GM18498 (cell line): ENCODE results near the gene ANO1.
"Not testable (repeated sequence)": the region's sequence is repeated elsewhere in the genome, so short reads cannot be mapped to it uniquely, and the experiment has no call there.

Experiments used
- ATAC-seq: cut with Tn5 transposase; IDR thresholded peaks from one replicate; pipeline ENCODE4 v1.9.1; 2021; ENCODE audit warnings: mild to moderate bottlenecking, moderate library complexity; ENCODE audit not compliant: unreplicated experiment

The ANO1 gene

GRCh38 chr11:70183483-70184176 lies 105.5 kb downstream of the ANO1 start:
- ATAC-seq = no peak

- ATAC-seq = no peak
Measured at GRCh38 chr11:70184396-70184795, 106.3 kb downstream of the ANO1 start.

- ATAC-seq = no peak
Measured at GRCh38 chr11:70185348-70186055, 107.4 kb downstream of the ANO1 start.

GRCh38 chr11:70186420-70186819 lies 108.3 kb downstream of the ANO1 start:
- ATAC-seq = no peak

GRCh38 chr11:70186936-70187335 lies 108.8 kb downstream of the ANO1 start:
- no peak for ATAC-seq

GRCh38 chr11:70187771-70188170 lies 109.7 kb downstream of the ANO1 start:
- ATAC-seq = no peak

- no peak for ATAC-seq
Measured at GRCh38 chr11:70189622-70190021, 111.5 kb downstream of the ANO1 start.

- ATAC-seq = no peak
Measured at GRCh38 chr11:70191495-70192140, 113.5 kb downstream of the ANO1 start.

- no peak for ATAC-seq
Measured at GRCh38 chr11:70192666-70193410, 114.7 kb downstream of the ANO1 start.

- no peak for ATAC-seq
Measured at GRCh38 chr11:70193411-70194292, 115.5 kb downstream of the ANO1 start.

GRCh38 chr11:70194792-70195791 lies 117.0 kb downstream of the ANO1 start:
- ATAC-seq = no peak

GRCh38 chr11:70200212-70200844 lies 122.2 kb downstream of the ANO1 start:
- ATAC-seq = no peak

GRCh38 chr11:70201047-70201446 lies 122.9 kb downstream of the ANO1 start:
- not testable (repeated sequence) for ATAC-seq

- no peak for ATAC-seq
Measured at GRCh38 chr11:70201882-70202861, 124.1 kb downstream of the ANO1 start.

GRCh38 chr11:70202920-70203750 lies 125.0 kb downstream of the ANO1 start, which contains the start of gene FADD:
TSS of gene FADD (plus strand) at chr11:70203296. CDS start at chr11:70203460, 164 bp downstream.
- ATAC-seq = peak; percentile 83

GRCh38 chr11:70203751-70204465 lies 125.8 kb downstream of the ANO1 start:
- ATAC-seq = peak; percentile 30
